SU-DHL-6 (cell line): ENCODE measurements around the gene CAMK1D.

Experiments
- H2AFZ ChIP-seq: fragments of 200-600 bp; sonication (generic); 2 replicates; pipeline ENCODE4 v1.6.1; 2014; ENCODE audit warnings: low read depth, mild to moderate bottlenecking, moderate library complexity, mixed read lengths, antibody characterized with exemption, low read length; ENCODE audit not compliant: severe bottlenecking
- H3F3A ChIP-seq: fragments of 200-600 bp; shearing (Covaris generic); 2 replicates; pipeline ENCODE4 v1.6.0; 2016; ENCODE audit warnings: antibody characterized with exemption, mild to moderate bottlenecking; ENCODE audit not compliant: insufficient read depth
- H3K27ac ChIP-seq: fragments of 200-600 bp; sonication (generic); 2 replicates; pipeline ENCODE4 v1.5.1; 2016; ENCODE audit warnings: low read depth, mild to moderate bottlenecking, low read length, moderate library complexity, mixed read lengths
- H3K27me3 ChIP-seq: fragments of 200-600 bp; sonication (generic), shearing (Covaris generic); 2 replicates; pipeline ENCODE4 v1.6.0; 2014; ENCODE audit warnings: mild to moderate bottlenecking, low read length
- H3K36me3 ChIP-seq: fragments of 200-600 bp; sonication (generic); 2 replicates; pipeline ENCODE4 v1.6.1; 2014; ENCODE audit warnings: mild to moderate bottlenecking, low read length, mixed read lengths
- H3K4me2 ChIP-seq: fragments of 300-600, 200-600 bp; shearing (Covaris generic), sonication (generic); 2 replicates; pipeline ENCODE4 v1.6.0; 2014; ENCODE audit warnings: low read length, low read depth, mild to moderate bottlenecking; ENCODE audit not compliant: poor library complexity, severe bottlenecking
- H3K4me3 ChIP-seq: fragments of 200-600 bp; sonication (generic); 2 replicates; pipeline ENCODE4 v1.5.1; 2014; ENCODE audit warnings: antibody characterized with exemption, low read length, mild to moderate bottlenecking, mixed read lengths; ENCODE audit not compliant: insufficient read depth, poor library complexity, severe bottlenecking
- H3K79me2 ChIP-seq: fragments of 200-600 bp; sonication (generic); 2 replicates; pipeline ENCODE4 v1.6.1; 2014; ENCODE audit warnings: mild to moderate bottlenecking, low read length, moderate library complexity; ENCODE audit not compliant: insufficient read depth
- H3K9ac ChIP-seq: fragments of 200-600 bp; sonication (generic); 2 replicates; pipeline ENCODE4 v1.7.0; 2014; ENCODE audit warnings: mild to moderate bottlenecking, low read length
- H3K9me2 ChIP-seq: fragments of 200-600 bp; sonication (generic); replicated peaks from 2 replicates; pipeline ENCODE4 v1.6.1; 2014; ENCODE audit warnings: low read length; ENCODE audit not compliant: insufficient read depth
- H3K9me3 ChIP-seq: fragments of 200-600 bp; sonication (generic); 2 replicates; pipeline ENCODE4 v1.6.1; 2014; ENCODE audit warnings: low read length, mixed read lengths; ENCODE audit not compliant: insufficient read depth
- H4K20me1 ChIP-seq: fragments of 200-600 bp; sonication (generic); 2 replicates; pipeline ENCODE4 v1.6.1; 2014; ENCODE audit warnings: low read depth, mild to moderate bottlenecking, antibody characterized with exemption, low read length, moderate library complexity, mixed read lengths
- CTCF ChIP-seq: fragments of 200-600 bp; sonication (generic); IDR thresholded peaks from one replicate; pipeline ENCODE4 v1.5.1; 2017; ENCODE audit warnings: antibody characterized with exemption, mild to moderate bottlenecking, low read length, moderate library complexity; ENCODE audit not compliant: insufficient read depth, poor library complexity, severe bottlenecking
- EZH2phosphoT487 ChIP-seq: fragments of 200-600 bp; sonication (generic), shearing (Covaris generic); conservative IDR thresholded peaks from 2 replicates; pipeline ENCODE4 v1.6.1; 2018; ENCODE audit warnings: mild to moderate bottlenecking, antibody characterized with exemption, low read length, moderate library complexity, mixed read lengths

CAMK1D gene

GRCh38 chr10:12321641-12322040 lies 27.7 kb upstream of the CAMK1D start:
- TF ChIP-seq CTCF (no peak), EZH2phosphoT487 (no peak)
- H4K20me1 ChIP-seq: no peaks in the 10 kb centered on the region

GRCh38 chr10:12322583-12323131 lies 26.7 kb upstream of the CAMK1D start:
- no peaks in the 10 kb centered on the region for H3K9me3 ChIP-seq
- TF ChIP-seq EZH2phosphoT487 (no peak), CTCF (no peak)
- H2AFZ ChIP-seq: no peak overlapping the region

More at GRCh38 chr10:12321641-12322040, 27.7 kb upstream of the CAMK1D start:
- H3K27ac ChIP-seq: no peak overlapping the region
- no peaks in the 10 kb centered on the region for H3K36me3 ChIP-seq
- H3K27me3 ChIP-seq: no peaks in the 10 kb centered on the region
- no peak overlapping the region for H3K4me2 ChIP-seq
- H3K9me3 ChIP-seq: no peaks in the 10 kb centered on the region
- H3F3A ChIP-seq: 0 out of 2 replicates have a peak, but pooled peaks cover 5% of the 10 kb centered on the region
- no peak overlapping the region for H3K9ac ChIP-seq
- no peak overlapping the region for H2AFZ ChIP-seq
- no peak overlapping the region for H3K4me3 ChIP-seq
- H3K9me2 ChIP-seq: no peaks in the 10 kb centered on the region
- no peaks in the 10 kb centered on the region for H3K79me2 ChIP-seq

GRCh38 chr10:12324530-12324929 lies 24.8 kb upstream of the CAMK1D start:
- H3K9me3 ChIP-seq: no peaks in the 10 kb centered on the region
- no peaks in the 10 kb centered on the region for H3K9me2 ChIP-seq
- no peak overlapping the region for H3K9ac ChIP-seq
- H3F3A ChIP-seq: 0 out of 2 replicates have a peak, but pooled peaks cover 5% of the 10 kb centered on the region
- no peak overlapping the region for H3K4me3 ChIP-seq
- TF ChIP-seq EZH2phosphoT487 (no peak), CTCF (no peak)
- H3K4me2 ChIP-seq: no peak overlapping the region
- H4K20me1 ChIP-seq: no peaks in the 10 kb centered on the region
- H3K79me2 ChIP-seq: no peaks in the 10 kb centered on the region
- no peak overlapping the region for H2AFZ ChIP-seq
- no peaks in the 10 kb centered on the region for H3K36me3 ChIP-seq
- H3K27ac ChIP-seq: no peak overlapping the region
- no peaks in the 10 kb centered on the region for H3K27me3 ChIP-seq

More at GRCh38 chr10:12322583-12323131, 26.7 kb upstream of the CAMK1D start:
- Histone ChIP-seq H3K27me3 (no peaks in the 10 kb centered on the region), H3K9ac (no peak overlapping the region), H3K36me3 (no peaks in the 10 kb centered on the region), H3K79me2 (no peaks in the 10 kb centered on the region), H3K27ac (no peak overlapping the region), H3K4me2 (no peak overlapping the region), H4K20me1 (no peaks in the 10 kb centered on the region), H3F3A (0 out of 2 replicates have a peak, but pooled peaks cover 5% of the 10 kb centered on the region), H3K9me2 (no peaks in the 10 kb centered on the region), H3K4me3 (no peak overlapping the region)
